Left colon (tissue), 2 donors: ENCODE measurements around the gene CBY1. TPM values are rescaled to one million over a fixed set of nuclear protein-coding genes. Genes with fewer than 3 reads are reported as not detected.

Source experiments
- ATAC-seq: fragments of 200-7000 bp; cut with Tn5 transposase; one replicate; pipeline ENCODE4 v1.9.1; 2020; ENCODE audit warnings: mild to moderate bottlenecking, moderate library complexity
- DNase-seq, 2 donors: peaks; one replicate each; pipeline ENCODE4 v3.0.0-alpha.2; 2020
- intact Hi-C, 2 donors: fragments of 100-400 bp; cut with DNase I in 1 of 2; cut with micrococcal nuclease in 1 of 2; formaldehyde crosslinking; loops; one replicate each; pipeline versions ENCODE4 v1.11.2 to v1.14.0; 2022; cut with DNase I, micrococcal nuclease
- total RNA-seq, 2 donors: library from RNA; stranded (reverse); fragmentation: NEBNext Ultra II Directional; extraction: Animal tissue kit (Norgen Biotek cat#: 25700); gene quantifications; one replicate each; pipeline ENCODE4 v1.2.1, GENCODE V29; 2021
- donor health status: DM: no; HTN: no; CAD: no.
- donor health status: DM: yes; HTN: yes; CAD: no.

Gene CBY1
- total RNA-seq, 2 donors from 2014 or later, result 21.5 to 28.7 TPM

DNA sequence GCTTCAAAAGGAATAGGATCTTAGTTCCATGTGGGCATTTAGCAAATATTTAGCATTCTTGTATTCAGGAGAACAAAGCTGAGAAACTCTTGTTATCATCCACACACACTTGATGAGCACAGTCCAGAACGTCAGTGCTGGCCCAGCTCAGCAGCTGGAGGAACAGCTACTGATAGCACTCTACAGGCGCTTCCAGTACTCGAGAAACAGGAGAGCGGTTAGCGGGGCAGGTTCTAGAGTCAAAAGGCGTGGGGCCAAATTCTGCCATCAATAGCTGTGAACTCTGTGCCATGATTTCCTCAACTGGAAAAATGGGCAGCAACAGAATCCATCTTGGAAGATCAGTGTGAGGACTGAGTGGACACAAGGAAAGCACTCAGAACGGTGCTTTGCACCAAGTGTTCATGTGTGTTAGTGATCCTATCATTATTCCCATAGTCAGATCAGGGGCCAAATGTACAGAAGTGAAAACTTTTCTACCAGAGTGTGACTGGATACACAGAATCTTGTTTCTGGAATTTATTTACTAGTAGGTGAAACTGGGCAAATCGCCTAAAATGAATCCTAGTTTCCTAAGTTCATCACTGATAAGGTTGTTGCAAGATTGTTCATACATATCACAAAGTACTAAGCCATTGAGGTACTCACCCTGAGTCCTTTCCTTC, 41.1 kb downstream of the CBY1 start:
- DNase-seq, result peak in 1 of 2 donors; percentile 45
- no peak for ATAC-seq
- intact Hi-C loops, result no loop called here

DNA sequence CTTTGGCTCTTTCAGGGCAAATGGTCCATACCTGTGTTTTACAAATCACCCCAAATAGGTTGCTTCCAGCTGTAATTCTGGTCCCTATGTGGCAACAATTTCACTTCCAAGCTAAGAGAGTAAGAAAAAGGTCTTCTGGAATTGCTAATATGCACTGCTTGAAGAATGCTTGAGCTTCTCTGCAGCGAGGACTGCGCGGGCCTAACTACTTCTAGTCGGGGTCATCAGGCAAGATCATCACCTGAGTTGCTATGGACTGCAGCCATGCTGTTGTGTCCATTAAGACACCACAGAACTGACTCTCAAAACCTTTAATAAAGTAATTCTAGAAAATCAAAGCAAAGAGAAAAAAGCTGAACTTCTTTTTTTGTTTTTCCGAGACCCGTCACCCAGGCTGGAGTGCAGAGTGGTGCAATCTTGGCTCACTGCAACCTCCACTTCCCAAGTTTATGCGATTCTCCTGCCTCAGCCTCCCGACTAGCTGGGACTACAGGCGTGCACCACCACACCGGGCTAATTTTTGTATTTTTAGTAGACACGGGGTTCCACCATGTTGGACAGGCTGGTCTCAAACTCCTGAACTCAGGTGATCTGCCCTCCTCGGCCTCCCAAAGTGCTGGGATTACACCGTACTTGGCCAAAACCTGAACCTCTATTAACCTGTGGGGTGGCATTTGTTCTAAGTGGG, 42.1 kb downstream of the CBY1 start:
- intact Hi-C loops, result no loop called here
- no peak for ATAC-seq
- peak in 1 of 2 donors; percentile 25 for DNase-seq

DNA sequence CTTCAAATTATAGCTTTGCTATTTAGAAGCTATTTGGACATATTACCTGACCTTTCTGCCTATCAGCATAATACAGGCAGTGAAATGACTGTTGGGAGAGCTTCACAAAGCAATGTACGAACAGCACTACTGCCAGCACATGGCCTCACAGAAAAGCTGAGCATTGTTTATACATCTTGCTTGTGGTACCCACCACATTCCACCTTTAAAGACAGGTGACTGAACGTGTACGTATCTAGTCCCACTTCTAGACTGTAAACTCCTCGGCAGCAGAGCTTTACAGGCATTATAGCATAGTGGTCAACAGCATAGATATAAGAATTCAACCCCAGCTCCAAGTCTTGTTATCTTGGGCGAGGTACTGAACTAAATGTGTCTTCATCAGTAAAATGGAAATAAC, 42.7 kb downstream of the CBY1 start:
- intact Hi-C loops, result no loop called here
- DNase-seq, result peak in 1 of 2 donors; percentile 23
- ATAC-seq, result no peak

DNA sequence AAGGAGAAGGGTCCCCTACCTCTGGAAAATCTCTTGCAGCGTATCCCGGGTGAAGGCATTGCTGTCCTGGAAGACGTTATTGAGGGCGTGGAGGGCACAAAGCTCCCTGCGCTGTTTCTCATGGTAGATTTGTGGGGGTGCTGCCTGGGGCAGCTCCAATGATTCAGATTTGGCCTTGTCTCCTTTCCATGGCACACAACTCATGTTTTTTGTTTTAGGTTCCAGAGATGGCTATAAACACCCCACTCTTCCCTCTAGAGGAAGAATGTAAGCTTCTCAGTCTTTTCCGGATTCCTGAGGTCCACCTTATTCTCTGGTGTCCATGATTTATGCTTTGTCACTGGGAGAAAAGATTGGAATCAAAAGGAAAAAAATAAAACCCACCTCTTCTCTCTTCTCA, 43.3 kb downstream of the CBY1 start:
- ATAC-seq (peak; percentile 8), DNase-seq (peak in 1 of 2 donors; percentile 37)
- intact Hi-C loops, result no loop called here

DNA sequence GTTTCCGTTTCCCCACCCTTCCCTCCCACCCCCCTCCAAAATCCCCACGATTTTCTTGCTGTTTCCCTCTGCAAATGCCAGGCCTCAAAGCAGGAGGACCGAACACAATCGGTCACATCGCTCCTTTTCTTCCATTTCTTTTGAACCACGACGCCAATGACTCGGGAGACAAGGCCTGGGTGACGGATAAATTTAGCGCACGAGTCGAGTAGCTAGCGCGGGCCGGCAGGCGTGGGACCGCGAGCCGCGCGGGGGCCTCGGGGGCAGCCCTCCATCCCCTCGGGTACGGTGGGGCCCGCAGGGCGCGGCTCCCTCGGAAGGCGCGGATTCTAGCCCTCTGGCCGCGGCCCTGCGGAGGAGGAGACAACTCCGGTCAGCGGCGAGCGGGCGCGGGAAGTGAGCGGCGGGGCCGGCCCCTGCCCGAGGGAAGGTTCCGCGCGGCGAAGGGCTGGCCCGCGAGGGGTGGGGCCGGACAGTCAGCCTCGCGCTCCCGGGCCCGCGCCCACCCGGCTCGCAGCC, 43.9 kb downstream of the CBY1 start:
- peak; percentile 56 for ATAC-seq
- intact Hi-C loops, result no loop called here
- peak; percentile 65 to 85 for DNase-seq

DNA sequence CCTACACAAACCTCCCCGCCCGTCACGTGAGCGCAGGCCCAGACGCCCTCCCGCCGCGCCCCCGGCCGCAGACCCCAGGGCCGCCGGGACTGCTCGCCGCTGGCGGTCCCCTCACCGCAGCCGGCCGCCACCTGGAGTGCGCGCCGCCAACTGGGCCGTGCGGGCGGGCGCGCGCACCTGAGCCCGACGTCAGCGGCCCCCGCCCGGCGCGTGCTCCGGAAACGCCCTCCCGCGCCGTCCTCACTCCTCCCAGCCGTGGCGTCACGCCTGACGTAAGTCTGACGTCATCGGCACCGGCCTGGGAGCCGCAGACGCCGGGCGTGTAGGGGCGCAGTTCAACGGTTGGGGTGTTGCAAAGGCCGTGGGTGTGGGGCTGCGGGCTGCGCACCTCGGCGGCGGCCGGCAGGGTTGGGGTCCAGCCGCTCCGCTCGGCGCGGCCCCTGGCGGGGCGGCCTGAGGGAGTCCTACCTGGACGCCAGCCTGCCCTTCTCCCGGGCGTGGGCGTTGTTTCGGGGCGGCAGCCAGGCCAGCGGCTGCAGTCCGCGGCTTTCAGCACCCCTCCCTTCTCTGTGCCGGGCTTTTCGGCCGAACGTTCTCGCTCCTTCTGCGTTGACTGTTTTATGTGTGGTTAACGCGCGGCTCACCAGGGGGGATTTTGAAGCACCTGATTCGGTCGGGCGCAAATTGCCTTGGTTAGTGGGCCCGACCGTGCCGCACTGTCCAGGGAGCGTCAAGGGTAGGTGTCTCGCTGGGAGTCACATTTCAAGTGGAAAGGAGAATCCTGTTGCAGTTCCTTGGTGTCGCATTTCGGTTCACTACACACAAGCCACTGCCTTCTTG, 44.6 kb downstream of the CBY1 start, which contains the start of gene JOSD1:
Gene JOSD1, minus strand, starts transcription at position 155 of the 840 bp plus-strand sequence. CDS start 956 bp downstream, outside the sequence.
- intact Hi-C loops, result no loop called here
- DNase-seq (peak; percentile 94 to 98), ATAC-seq (peak; percentile 58)

DNA sequence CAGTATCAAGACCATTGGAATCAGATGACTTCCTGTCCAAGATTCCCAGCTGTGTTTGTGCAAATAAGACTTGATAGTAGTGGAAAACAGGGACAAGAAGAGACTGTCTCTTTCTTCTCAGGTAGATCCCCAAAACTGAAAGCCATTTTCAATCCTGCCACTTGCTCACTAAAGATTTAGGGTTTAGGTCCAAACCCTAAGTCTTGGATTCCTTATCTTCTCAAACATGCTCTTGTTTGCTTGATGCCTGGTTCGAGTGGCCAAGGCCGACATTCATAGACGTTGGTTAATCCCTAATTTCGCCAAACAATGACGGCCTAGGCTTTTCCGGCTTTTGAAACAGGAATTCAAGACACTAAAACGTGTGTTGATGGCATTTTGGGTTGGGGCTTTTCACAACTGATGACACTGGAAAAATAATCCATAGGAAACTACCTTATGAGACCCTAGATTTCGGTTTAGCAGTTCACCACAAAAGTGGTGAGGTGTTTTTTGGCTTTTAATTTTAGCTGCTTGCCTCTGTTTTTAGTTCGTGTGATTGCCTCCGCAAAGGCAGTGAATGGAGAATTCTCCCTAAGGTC, 48.3 kb downstream of the CBY1 start:
- DNase-seq (no peak), ATAC-seq (no peak)
- intact Hi-C loops, result no loop called here

DNA sequence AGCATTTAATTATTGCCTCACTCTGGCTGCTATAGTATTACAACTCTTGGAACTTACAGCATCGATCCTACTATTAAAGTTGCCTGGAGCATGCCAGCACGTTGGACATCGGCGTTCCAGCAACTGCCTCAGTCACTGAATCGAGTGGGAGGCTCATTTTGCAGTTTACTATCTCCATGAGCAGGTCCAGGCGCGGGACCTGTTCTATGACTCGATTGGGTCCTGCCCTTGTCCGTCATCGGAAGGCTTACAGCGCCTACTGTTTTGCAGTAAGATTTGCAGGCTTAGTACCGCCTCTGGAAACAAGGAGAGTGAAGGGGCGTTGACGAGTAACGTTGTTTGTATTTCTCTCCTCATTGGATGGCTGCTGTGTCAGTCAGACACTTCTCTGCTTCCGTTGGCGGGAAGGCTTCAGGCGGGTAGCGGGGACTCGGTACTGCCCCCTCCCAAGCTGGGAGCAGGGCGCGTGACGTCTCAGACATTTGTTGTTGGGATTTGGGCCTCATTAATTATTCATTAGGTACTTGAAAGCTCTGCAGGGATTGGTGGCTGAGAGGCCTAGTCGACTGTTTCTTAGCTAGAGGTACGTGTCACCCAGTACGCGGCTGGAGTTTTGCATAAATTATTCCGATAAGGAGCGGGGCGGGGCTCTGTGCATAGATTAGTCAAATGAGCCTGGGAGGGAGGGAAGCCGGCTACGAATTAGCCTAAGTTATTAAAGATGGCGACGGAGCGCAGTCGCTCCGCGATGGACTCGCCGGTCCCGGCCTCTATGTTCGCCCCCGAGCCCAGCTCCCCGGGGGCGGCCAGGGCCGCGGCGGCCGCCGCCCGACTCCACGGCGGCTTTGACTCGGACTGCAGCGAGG, 49.0 kb downstream of the CBY1 start, which contains the start of gene GTPBP1:
Gene GTPBP1, plus strand, starts transcription at position 710 of the 866 bp plus-strand sequence. Its CDS starts 12 bp downstream, at position 722.
- ATAC-seq, result peak; percentile 73
- intact Hi-C loops, result no loop called here

DNA sequence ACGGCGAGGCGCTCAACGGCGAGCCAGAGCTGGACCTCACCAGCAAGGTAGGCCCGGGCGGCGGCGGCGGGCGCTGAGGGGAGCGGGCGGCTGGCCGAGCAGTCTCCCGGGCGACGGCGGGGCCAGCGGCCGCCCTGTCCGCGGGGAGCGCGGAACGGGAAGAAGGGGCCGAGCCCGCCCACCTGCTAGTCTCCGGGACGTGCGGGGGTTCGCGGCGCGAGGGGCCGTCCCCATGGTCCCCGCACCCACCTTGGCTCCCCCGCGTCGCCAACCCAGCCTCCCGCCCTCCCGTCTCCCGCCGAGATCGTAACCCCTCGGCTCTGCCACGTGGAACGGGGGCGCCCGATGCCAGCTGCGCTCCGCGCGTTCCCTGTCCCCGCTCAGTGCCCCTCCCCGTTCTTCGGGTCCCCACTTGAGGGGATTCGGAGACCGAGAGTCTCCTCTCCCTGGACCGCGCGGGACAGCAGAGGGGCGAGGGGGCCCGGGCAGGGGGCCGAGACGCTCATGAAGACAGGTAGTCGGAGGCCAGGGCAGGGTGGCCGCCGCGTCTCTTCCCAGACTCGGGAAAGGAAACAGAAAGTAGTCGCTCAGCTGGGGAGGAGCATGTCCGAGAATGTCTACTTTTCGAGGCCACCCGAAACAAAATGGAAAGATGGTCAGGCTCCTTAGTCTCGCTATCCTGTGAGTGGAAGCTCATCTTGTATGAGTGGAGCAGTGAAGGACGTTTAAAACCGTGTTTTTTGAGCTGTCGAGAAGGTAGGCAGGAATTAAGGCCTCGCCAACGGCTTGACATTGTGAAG, 49.9 kb downstream of the CBY1 start:
- peak; percentile 53 to 70 for DNase-seq
- intact Hi-C loops, result no loop called here
- peak; percentile 29 for ATAC-seq

More for the DNA sequence above, 49.0 kb downstream of the CBY1 start, which contains the start of gene GTPBP1:
- peak; percentile 98 to 99 for DNase-seq

DNA sequence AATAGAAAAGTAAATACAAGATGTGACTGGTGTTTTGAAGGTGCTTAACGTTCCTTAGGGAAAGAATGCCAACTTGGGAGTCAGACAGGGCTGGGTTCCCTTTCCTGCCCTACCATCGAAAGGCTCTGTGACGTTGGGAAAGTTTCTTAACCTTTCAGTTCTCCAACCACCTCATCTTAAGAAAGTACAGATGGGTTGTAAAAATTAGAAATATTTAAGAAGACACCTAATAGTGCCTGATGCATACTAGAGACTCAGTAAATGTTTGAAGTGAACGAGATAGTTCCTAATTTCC, 50.4 kb downstream of the CBY1 start:
- intact Hi-C loops, result no loop called here
- ATAC-seq, result no peak
- no peak for DNase-seq

DNA sequence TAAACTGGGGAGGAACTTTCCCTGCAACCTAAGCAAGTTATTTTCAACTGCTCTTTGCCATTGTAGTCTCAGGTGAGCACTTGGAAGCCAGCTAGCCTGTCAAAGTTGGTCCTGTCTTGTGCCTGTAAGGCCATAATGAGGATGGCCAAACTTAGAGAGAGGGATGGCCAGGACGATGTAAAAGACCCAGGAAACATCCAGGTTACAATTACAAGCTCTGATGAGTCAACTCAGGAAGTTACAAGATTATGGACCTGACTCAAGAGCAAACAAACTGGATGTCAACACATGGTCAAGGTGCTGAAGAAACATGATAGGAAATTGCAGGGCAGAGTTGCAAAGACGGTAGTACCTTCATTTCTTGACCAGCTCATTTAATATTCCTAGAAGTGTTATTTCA, 50.9 kb downstream of the CBY1 start:
- peak; percentile 46 for ATAC-seq
- intact Hi-C loops, result no loop called here
- DNase-seq, result peak in 1 of 2 donors; percentile 27

DNA sequence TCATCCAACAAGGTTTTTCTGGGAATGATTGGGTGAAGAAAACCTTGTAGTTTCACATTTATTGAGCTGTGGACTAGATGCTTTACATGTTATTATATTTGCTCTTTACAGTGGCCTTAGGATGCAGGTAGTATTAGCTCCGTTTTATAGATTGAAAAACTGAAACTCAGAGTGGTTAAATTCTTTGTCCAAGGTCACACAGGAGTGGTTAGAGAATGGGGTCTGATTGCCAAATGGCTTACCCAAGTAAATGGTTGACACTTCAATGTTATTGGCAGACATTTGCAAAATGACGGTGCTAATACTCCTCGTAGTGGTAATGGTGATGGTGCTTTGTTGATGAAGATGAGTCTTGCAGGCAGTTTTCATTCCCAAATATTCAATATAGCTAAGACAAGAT, 51.5 kb downstream of the CBY1 start:
- intact Hi-C loops, result no loop called here
- ATAC-seq (no peak), DNase-seq (no peak)

DNA sequence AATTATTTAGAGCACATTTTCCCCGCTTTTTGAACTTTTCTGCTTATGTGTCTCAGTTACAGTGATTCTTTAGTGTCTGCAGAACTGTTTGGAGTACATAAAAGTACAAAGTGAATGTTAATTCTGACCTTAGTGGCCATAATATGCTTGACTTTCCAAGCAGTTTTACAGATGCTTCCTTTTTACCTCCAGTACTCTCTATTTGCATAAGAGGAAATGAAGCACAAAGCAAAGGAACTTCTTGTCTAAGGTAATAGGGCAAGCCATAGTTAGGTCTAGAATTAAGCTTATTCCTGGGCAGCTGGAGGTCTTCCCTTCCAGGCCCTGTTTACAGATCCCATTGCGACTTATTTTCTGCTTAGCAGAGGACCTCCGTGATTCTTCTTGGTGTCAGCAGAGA, 52.9 kb downstream of the CBY1 start:
- intact Hi-C loops, result no loop called here
- ATAC-seq (no peak), DNase-seq (no peak)

DNA sequence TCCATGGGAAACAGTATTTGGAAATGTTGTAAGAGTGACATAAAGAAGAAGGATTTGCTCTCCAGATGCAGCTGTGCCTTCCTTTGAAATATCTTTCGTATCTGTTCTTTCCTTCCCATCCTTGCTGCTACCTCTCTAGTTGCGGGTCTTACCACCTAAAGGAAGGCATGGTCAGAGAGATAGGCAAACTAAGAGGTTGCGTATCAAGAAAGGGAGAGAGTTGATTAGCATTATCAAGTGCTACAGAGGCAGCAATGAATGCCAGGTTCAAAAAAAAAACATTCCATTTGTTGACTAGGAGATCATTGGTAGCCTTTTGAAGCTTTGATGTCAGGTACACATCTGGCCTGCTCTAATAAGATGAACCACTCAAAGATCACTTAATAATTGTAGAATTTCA, 53.9 kb downstream of the CBY1 start:
- intact Hi-C loops, result no loop called here
- no peak for DNase-seq
- no peak for ATAC-seq

DNA sequence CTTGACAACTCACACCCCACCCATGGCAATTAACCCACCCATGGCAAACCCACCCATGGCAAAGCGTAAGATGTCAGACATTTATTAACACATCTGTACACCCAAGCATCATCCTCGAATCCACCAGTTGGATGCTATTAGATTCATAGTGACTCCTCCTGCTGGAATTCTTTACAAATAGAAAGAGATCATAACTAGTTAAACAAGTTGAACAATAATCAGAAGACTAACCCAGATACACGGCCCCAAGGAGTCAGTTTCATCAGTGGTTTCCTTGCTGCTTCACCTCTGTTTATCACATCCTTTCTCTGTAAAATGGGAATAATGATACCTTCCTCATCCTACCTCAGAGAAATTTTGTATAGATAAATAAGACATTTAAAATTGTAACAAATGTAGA, 54.4 kb downstream of the CBY1 start:
- no peak for ATAC-seq
- intact Hi-C loops, result no loop called here

DNA sequence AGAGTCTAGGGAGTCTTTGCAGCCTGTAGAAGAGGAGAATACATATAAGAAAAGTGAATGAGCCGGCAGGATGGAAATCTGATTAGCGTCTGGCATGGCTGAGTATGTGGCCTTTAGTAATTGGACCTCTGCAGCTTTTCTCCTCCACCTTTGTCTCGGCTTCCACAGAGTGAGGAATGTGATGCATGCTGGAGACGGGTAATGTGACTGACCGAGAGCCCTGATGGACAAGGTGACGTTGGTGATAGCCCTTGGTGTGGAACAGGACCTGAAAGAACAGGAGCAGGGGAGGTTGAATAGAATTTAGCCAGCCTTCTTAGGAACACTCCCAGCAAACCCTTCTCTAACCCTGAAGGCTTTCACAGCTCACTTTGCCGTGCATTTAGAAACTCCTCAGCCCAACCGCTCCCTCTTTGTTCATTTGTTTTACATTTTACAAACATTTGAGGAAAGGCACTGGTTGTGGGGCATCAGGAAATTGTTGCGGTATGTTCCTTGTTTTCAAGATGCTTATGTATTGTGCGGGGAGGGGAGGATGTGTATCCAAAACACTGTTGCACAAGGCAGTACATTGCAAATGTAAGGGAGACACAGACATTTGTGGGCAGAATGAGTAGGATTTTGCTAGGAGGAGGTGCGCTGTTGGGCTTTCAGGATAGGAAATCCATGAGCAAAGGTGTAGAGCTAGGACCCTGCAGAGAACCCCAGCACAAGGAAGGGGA, 56.2 kb downstream of the CBY1 start:
- peak in 1 of 2 donors; percentile 11 for DNase-seq
- intact Hi-C loops, result no loop called here
- ATAC-seq, result no peak

More for the DNA sequence above, 54.4 kb downstream of the CBY1 start:
- DNase-seq, result peak in 1 of 2 donors; percentile 9

DNA sequence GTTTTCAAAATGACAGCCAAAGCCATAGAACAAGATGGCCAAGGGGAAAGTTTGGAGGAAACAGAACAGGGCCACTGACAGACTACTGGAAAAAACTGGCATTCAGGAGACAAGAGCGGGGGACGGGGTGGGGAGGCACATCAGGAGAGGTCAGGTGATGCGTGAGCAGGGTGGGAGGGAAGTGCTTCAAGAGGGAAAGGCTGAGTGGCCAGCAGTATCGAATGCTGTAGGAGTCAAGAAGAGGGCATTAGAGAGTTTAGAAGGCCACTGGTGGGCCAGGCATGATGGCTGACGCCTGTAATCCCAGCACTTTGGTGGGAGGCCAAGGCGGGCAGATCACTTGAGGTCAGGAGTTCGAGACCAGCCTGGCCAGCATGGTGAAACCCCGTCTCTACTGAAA, 57.5 kb downstream of the CBY1 start:
- ATAC-seq (no peak), DNase-seq (peak in 1 of 2 donors; percentile 8)
- intact Hi-C loops, result no loop called here
